GM12865 (cell line): ENCODE measurements around the gene CA10.

ENCODE experiments used
- DNase-seq: peaks from one replicate; pipeline ENCODE4 v3.0.0; 2010; ENCODE audit warnings: low read depth
- H3K4me3 ChIP-seq: 2 replicates; pipeline ENCODE4 v1.5.1; 2011; ENCODE audit warnings: mild to moderate bottlenecking, low read depth, low read length, control low read depth
- CTCF ChIP-seq: IDR thresholded peaks from 2 replicates; pipeline ENCODE4 v1.5.1; 2011; ENCODE audit warnings: low read length, control low read depth, low read depth, inconsistent platforms; ENCODE audit not compliant: insufficient read depth; ENCODE audit errors: missing control alignments

The CA10 gene

GRCh38 chr17:51794466-51794865 lies 364.0 kb downstream of the CA10 start:
- no peak for DNase-seq
- H3K4me3 ChIP-seq: no peak overlapping the region
- TF ChIP-seq CTCF: no peak

- no peak for TF ChIP-seq CTCF
- no peak for DNase-seq
- H3K4me3 ChIP-seq: no peak overlapping the region
These were observed 364.8 kb downstream of the CA10 start for GRCh38 chr17:51793686-51794085.

GRCh38 chr17:51778842-51779241 lies 379.7 kb downstream of the CA10 start:
- H3K4me3 ChIP-seq: no peak overlapping the region
- no peak for TF ChIP-seq CTCF

GRCh38 chr17:51770027-51770759 lies 388.3 kb downstream of the CA10 start:
- TF ChIP-seq CTCF: no peak
- no peak for DNase-seq
- H3K4me3 ChIP-seq: no peak overlapping the region

More at GRCh38 chr17:51778842-51779241, 379.7 kb downstream of the CA10 start:
- DNase-seq: peak; percentile 5

- H3K4me3 ChIP-seq: no peak overlapping the region
- TF ChIP-seq CTCF: no peak
- DNase-seq: no peak
These were observed 389.3 kb downstream of the CA10 start for GRCh38 chr17:51769231-51769630.

- no peak for TF ChIP-seq CTCF
- no peak for DNase-seq
- H3K4me3 ChIP-seq: no peak overlapping the region
These were observed 389.8 kb downstream of the CA10 start for GRCh38 chr17:51768706-51769105.

- no peak for DNase-seq
- no peak overlapping the region for H3K4me3 ChIP-seq
- TF ChIP-seq CTCF: no peak
These were observed 391.2 kb downstream of the CA10 start for GRCh38 chr17:51767287-51767686.
